GM19025 (cell line): ENCODE data around the gene MYPN.

Source experiments
- ATAC-seq: cut with Tn5 transposase; IDR thresholded peaks from one replicate; pipeline ENCODE4 v1.9.1; 2021; ENCODE audit warnings: mild to moderate bottlenecking, low read depth, moderate library complexity; ENCODE audit not compliant: unreplicated experiment

The MYPN gene

GRCh38 chr10:68251625-68252495, 142.6 kb downstream of the MYPN start:
- ATAC-seq = no peak

DNA sequence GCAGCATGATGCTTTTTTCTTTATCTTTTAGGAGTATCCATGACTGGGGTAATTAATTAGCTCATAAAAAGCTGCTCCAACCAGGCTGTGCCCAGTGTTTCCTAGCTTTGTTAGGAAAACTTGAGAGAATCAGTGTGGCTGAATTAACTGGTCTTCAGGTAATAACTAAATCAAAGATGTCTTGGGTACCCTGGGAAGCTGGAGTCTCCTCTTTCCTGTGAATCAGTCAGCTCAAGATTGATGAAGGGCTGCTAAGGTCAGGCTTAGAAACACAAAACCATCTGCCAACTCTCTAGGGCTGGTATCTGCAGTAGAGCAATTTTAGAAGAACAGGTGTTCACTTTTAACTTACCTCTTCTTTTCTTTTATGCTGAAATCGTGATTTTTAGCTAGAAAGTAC, 144.1 kb downstream of the MYPN start:
- ATAC-seq = no peak

DNA sequence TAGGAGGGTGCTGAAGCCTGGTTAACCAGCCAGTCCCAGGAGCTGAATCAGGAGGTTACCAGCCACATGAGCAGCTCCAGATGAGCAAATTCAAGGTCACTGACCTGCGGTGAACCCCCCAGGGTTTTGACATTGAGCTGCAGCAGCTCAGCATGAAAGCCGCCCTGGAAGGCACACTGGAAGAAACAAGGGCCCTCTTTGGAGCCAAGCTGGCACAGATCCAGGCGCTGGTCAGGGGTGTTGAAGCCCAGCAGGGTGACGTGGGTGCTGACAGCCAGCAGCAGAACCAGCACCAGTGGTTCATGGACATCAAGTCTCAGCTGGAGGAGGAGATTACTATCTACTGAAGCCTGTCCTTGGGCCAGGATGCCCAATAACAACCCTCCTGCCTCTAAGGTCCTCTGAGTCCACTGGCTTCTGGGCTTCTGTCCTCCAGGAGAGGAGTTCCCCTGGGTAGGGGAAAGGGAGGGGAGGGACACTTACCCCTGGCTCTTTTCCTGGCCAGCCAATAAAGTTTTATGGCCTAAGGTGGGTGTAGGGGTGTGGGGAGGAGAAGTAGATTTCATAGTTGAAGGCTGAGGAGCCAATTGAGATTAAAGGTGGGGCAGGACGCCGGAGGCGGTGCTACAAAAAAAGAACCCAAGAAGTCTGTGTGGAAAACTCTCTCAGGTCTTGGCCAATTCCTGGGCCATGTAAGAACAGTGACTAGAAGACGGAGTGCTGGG, 152.0 kb downstream of the MYPN start:
- no peak for ATAC-seq
